Mesodermal cell (in vitro differentiated cells): ENCODE results near the gene RASGRP4.

Experiments
- H3K27ac ChIP-seq: 2 replicates; pipeline ENCODE4 v1.7.0; 2013; ENCODE audit warnings: mild to moderate bottlenecking, low read depth, low read length, moderate library complexity; ENCODE audit not compliant: severe bottlenecking
- H3K36me3 ChIP-seq: 2 replicates; pipeline ENCODE4 v1.7.1; 2013; ENCODE audit warnings: mild to moderate bottlenecking, low read length, moderate library complexity; ENCODE audit not compliant: control insufficient read depth, insufficient read depth
- H3K4me1 ChIP-seq: one replicate; pipeline ENCODE4 v1.7.1; 2013; ENCODE audit warnings: mild to moderate bottlenecking, low read length; ENCODE audit not compliant: insufficient read depth, control insufficient read depth, poor library complexity, severe bottlenecking
- H3K4me3 ChIP-seq: 2 replicates; pipeline ENCODE4 v1.7.0; 2013; ENCODE audit warnings: low read length, control low read depth, mild to moderate bottlenecking; ENCODE audit not compliant: insufficient read depth, poor library complexity, severe bottlenecking; ENCODE audit errors: extremely low read depth
- H3K9me3 ChIP-seq: 2 replicates; pipeline ENCODE4 v1.7.1; 2013; ENCODE audit warnings: mild to moderate bottlenecking, low read length, moderate library complexity; ENCODE audit not compliant: control insufficient read depth
- WGBS, 2 experiments: methylation state at CpG; one replicate each; pipeline ENCODE4 v1.1.5; 2013; ENCODE audit warnings: missing lambda C conversion rate in 2 of 2; ENCODE audit not compliant: insufficient coverage in 2 of 2; 5-methylcytosine and 5-hydroxymethylcytosine counted together

Gene RASGRP4

GRCh38 chr19:38381138-38381537 lies 44.9 kb downstream of the RASGRP4 start:
- Histone ChIP-seq H3K36me3 (peaks cover 85% of the 10 kb centered on the region), H3K27ac (no peak overlapping the region), H3K4me1 (peaks cover 2% of the 10 kb centered on the region), H3K4me3 (no peak overlapping the region), H3K9me3 (no peaks in the 10 kb centered on the region)
- 91 to 97% methylated on average over 9 of the region's 9 CpGs for WGBS, 2 experiments

DNA sequence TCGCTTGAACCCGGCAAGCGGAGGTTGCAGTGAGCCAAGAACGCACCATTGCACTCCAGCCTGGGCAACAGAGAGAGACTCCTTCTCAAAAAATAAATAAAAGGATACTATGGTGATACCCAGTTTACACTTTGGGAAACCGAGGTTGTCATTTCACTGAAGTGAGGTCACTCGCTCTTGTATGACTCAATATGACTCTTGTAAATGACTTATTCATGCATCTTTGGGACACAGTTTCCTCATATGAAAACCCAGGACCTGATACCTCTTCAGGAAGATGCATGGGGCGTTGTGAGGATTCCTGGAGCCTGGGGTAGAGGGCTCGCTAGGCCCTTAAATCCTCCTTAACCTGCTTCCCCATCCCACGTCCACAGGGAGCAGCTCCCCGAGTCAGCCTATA lies 47.2 kb downstream of the RASGRP4 start:
- H3K4me1 ChIP-seq = peaks cover 5% of the 10 kb centered on the region
- peaks cover 73% of the 10 kb centered on the region for H3K36me3 ChIP-seq
- 92 to 100% methylated on average over 7 to 9 of the region's 10 CpGs for WGBS, 2 experiments
- H3K9me3 ChIP-seq = no peaks in the 10 kb centered on the region
- no peak overlapping the region for H3K27ac ChIP-seq
- no peak overlapping the region for H3K4me3 ChIP-seq

- 80 to 90% methylated on average over 1 to 3 of the region's 4 CpGs for WGBS, 2 experiments
- no peaks in the 10 kb centered on the region for H3K9me3 ChIP-seq
Measured at GRCh38 chr19:38377052-38377451, 49.0 kb downstream of the RASGRP4 start.

DNA sequence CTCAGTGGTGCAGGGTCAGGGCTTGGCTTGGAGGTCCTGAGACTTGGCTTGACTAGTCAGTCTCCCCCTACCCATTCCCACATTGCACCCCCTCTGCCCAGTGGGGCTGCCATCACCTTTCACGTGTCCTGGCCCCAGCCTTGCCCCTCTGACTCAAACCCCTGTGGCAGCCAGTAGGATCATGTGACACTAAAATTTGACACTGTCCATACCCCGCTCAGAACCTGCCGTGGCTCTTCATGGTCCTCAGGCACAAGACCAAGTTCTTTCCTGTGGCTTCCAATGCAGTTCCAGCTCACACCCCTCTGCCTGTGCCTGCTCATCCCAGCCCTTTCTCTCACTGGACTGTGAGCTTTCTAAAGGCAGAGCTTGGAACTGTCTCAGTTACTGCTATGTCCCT lies 49.4 kb downstream of the RASGRP4 start:
- H3K36me3 ChIP-seq = peaks cover 50% of the 10 kb centered on the region
- no peak overlapping the region for H3K4me3 ChIP-seq
- H3K9me3 ChIP-seq = no peaks in the 10 kb centered on the region
- H3K4me1 ChIP-seq = peaks cover 5% of the 10 kb centered on the region
- H3K27ac ChIP-seq = no peak overlapping the region
- WGBS, 2 experiments = 96 to 97% methylated on average over 3 of the region's 3 CpGs

More at GRCh38 chr19:38377052-38377451, 49.0 kb downstream of the RASGRP4 start:
- no peak overlapping the region for H3K27ac ChIP-seq
- H3K4me1 ChIP-seq = peaks cover 5% of the 10 kb centered on the region
- no peak overlapping the region for H3K4me3 ChIP-seq
- peaks cover 55% of the 10 kb centered on the region for H3K36me3 ChIP-seq

DNA sequence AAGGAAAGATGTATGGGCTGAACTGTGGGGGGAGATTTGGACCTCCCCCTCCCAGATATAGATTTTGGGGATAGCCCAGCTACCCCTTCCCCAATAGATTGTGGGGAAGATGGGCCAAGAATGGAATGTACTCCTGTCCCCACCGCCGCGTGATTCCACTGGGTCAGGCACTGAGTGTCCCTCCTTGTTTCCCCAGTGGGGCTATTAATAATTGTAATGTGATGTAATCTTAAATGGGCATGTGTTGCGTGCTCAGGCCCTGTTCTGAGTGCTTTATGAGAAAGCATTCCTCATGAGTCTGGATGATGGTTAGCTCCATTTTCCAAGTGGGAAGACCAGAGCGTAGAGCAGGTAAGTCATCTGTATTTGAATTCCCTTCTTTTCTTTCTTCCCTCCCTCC lies 50.3 kb downstream of the RASGRP4 start:
- H3K27ac ChIP-seq = no peak overlapping the region
- peaks cover 42% of the 10 kb centered on the region for H3K36me3 ChIP-seq
- H3K4me1 ChIP-seq = peaks cover 5% of the 10 kb centered on the region
- H3K9me3 ChIP-seq = no peaks in the 10 kb centered on the region
- H3K4me3 ChIP-seq = peak overlapping the region; percentile 93
- WGBS, 2 experiments = 93 to 100% methylated on average over 2 to 4 of the region's 5 CpGs

- peak overlapping the region; percentile 87 for H3K27ac ChIP-seq
- peaks cover 36% of the 10 kb centered on the region for H3K36me3 ChIP-seq
- WGBS, 2 experiments = 1 to 2% methylated on average over 15 of the region's 18 CpGs
- no peaks in the 10 kb centered on the region for H3K9me3 ChIP-seq
- H3K4me1 ChIP-seq = peaks cover 5% of the 10 kb centered on the region
- H3K4me3 ChIP-seq = peak overlapping the region; percentile 93
Measured at GRCh38 chr19:38375098-38375493, 50.9 kb downstream of the RASGRP4 start.

- Histone ChIP-seq H3K4me1 (peaks cover 5% of the 10 kb centered on the region), H3K4me3 (peak within 1 kb of the TSS; percentile 93), H3K27ac (peak within 1 kb of the TSS; percentile 87), H3K9me3 (no peaks in the 10 kb centered on the region), H3K36me3 (peaks cover 31% of the 10 kb centered on the region)
- WGBS, 2 experiments = 0 to 1% methylated on average over 55 to 62 of the region's 65 CpGs
Measured at GRCh38 chr19:38374332-38375097, 51.5 kb downstream of the RASGRP4 start, which contains the start of gene PSMD8. Gene PSMD8, plus strand, starts transcription at chr19:38374571. Its CDS starts 31 bp downstream, at chr19:38374602.

- peak overlapping the region; percentile 93 for H3K4me3 ChIP-seq
- H3K27ac ChIP-seq = peak overlapping the region; percentile 87
- H3K36me3 ChIP-seq = peaks cover 25% of the 10 kb centered on the region
- H3K4me1 ChIP-seq = peaks cover 5% of the 10 kb centered on the region
- H3K9me3 ChIP-seq = no peaks in the 10 kb centered on the region
- 90 to 96% methylated on average over 2 to 4 of the region's 6 CpGs for WGBS, 2 experiments
Measured at GRCh38 chr19:38373907-38374331, 52.1 kb downstream of the RASGRP4 start.

- Histone ChIP-seq H3K27ac (no peak overlapping the region), H3K36me3 (peaks cover 3% of the 10 kb centered on the region), H3K4me1 (peaks cover 2% of the 10 kb centered on the region), H3K9me3 (no peaks in the 10 kb centered on the region), H3K4me3 (no peak overlapping the region)
- WGBS, 2 experiments = 88 to 97% methylated on average over 5 of the region's 6 CpGs
Measured at GRCh38 chr19:38371081-38371480, 54.9 kb downstream of the RASGRP4 start.

DNA sequence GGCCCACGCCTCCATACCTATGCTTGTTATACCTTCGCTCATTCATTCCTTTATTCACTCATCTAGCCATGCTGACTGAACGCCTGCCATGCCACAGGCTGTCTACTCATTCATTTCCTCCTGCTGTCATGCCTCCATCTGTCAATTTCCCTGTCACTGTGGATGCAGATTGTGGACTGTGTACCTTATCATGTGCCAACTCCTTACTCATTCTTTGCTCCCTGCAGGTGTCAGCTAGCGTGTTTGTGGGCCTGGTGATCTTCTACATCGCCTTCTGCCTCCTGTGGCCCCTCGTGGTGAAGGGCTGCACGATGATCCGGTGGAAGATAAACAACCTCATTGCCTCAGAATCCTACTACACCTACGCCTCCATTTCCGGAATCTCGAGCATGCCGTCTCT lies 55.7 kb downstream of the RASGRP4 start:
- WGBS, 2 experiments = 79 to 85% methylated on average over 11 to 12 of the region's 12 CpGs
- no peaks in the 10 kb centered on the region for H3K9me3 ChIP-seq
- no peaks in the 10 kb centered on the region for H3K4me1 ChIP-seq
- H3K27ac ChIP-seq = no peak overlapping the region
- H3K4me3 ChIP-seq = no peak overlapping the region
- H3K36me3 ChIP-seq = no peaks in the 10 kb centered on the region

GRCh38 chr19:38369584-38369983 lies 56.4 kb downstream of the RASGRP4 start:
- no peaks in the 10 kb centered on the region for H3K9me3 ChIP-seq
- no peak overlapping the region for H3K4me3 ChIP-seq
- H3K36me3 ChIP-seq = no peaks in the 10 kb centered on the region
- no peak overlapping the region for H3K27ac ChIP-seq
- WGBS, 2 experiments = 93 to 96% methylated on average over 2 of the region's 2 CpGs
- H3K4me1 ChIP-seq = no peaks in the 10 kb centered on the region
